HG03135 (cell line): ENCODE data around the gene APOL3.
"Not testable (repeated sequence)": the region's sequence is repeated elsewhere in the genome, so short reads cannot be mapped to it uniquely, and the experiment has no call there.

ENCODE experiments used
- ATAC-seq: cut with Tn5 transposase; IDR thresholded peaks from one replicate; pipeline ENCODE4 v1.9.1; 2021; ENCODE audit warnings: mild to moderate bottlenecking, moderate library complexity; ENCODE audit not compliant: unreplicated experiment

APOL3 gene

GRCh38 chr22:36162127-36163034, 1.8 kb upstream of the APOL3 start:
- peak; percentile 49 for ATAC-seq

- ATAC-seq, result not testable (repeated sequence)
Observed at GRCh38 chr22:36161793-36162126, 1.2 kb upstream of the APOL3 start.

- no peak for ATAC-seq
Observed at GRCh38 chr22:36156515-36157419, 3.8 kb downstream of the APOL3 start.

GRCh38 chr22:36156119-36156514, 4.4 kb downstream of the APOL3 start:
- no peak for ATAC-seq

- ATAC-seq, result no peak
Observed at GRCh38 chr22:36155702-36156101, 4.9 kb downstream of the APOL3 start.

GRCh38 chr22:36154423-36154945, 6.1 kb downstream of the APOL3 start:
- ATAC-seq, result no peak

- no peak for ATAC-seq
Observed at GRCh38 chr22:36153501-36154422, 6.8 kb downstream of the APOL3 start.

GRCh38 chr22:36152821-36153220, 7.7 kb downstream of the APOL3 start:
- ATAC-seq, result not testable (repeated sequence)

GRCh38 chr22:36152088-36152487, 8.5 kb downstream of the APOL3 start:
- ATAC-seq, result no peak

GRCh38 chr22:36151006-36151595, 9.5 kb downstream of the APOL3 start:
- ATAC-seq, result no peak

GRCh38 chr22:36149441-36149840, 11.1 kb downstream of the APOL3 start:
- no peak for ATAC-seq

GRCh38 chr22:36148411-36148810, 12.1 kb downstream of the APOL3 start:
- ATAC-seq, result no peak

- no peak for ATAC-seq
Observed at GRCh38 chr22:36147196-36147791, 13.3 kb downstream of the APOL3 start.

- ATAC-seq, result no peak
Observed at GRCh38 chr22:36145881-36146280, 14.7 kb downstream of the APOL3 start.

- ATAC-seq, result no peak
Observed at GRCh38 chr22:36144886-36145541, 15.5 kb downstream of the APOL3 start.

GRCh38 chr22:36143956-36144355, 16.6 kb downstream of the APOL3 start:
- ATAC-seq, result no peak

GRCh38 chr22:36143066-36143815, 17.3 kb downstream of the APOL3 start:
- no peak for ATAC-seq

- ATAC-seq, result no peak
Observed at GRCh38 chr22:36141481-36141880, 19.1 kb downstream of the APOL3 start.
